ENCODE measurements around the gene RPAIN. TPM values are rescaled to one million over a fixed set of nuclear protein-coding genes. Genes with fewer than 3 reads are reported as not detected.
A peak's percentile ranks its signal among the peaks of the same experiment; 100 is the strongest.

RPAIN gene
- total and polyA plus RNA-seq, 4 experiments from 2014 or later: 32.2 to 84.9 (median 60.8) TPM

DNA sequence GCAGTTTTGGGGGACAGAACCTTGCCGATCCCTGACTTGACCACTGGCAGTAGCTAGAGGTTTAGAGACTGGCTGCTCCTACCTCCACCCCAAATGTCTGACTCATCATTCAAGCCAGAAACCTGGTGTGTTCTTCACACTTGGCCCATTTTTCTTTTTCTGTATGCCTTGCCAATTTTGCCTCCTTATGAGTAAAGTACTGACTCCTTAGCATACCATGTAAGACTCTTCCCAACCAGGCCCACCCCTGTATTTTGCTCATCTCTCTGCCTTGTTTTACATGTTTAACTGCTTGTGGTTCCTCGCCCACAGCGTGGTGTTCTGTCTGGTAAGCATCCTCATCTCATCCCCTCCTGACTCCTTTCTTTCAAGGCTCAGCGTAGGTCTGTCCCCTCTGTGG is 38.4 kb upstream of the RPAIN start:
- CTCF ChIA-PET (ENCODE audit: partially characterized antibody): interaction anchor here (1.9 kb wide), 1 partner anchor 9 kb away, joined by 5 read pairs; no protein-coding TSS in a partner anchor
- H3K27ac Mint-ChIP-seq: peak overlapping the region in 2 of 7 donors; percentile 8 to 17
- H3K4me3 Mint-ChIP-seq: no peak overlapping the region

DNA sequence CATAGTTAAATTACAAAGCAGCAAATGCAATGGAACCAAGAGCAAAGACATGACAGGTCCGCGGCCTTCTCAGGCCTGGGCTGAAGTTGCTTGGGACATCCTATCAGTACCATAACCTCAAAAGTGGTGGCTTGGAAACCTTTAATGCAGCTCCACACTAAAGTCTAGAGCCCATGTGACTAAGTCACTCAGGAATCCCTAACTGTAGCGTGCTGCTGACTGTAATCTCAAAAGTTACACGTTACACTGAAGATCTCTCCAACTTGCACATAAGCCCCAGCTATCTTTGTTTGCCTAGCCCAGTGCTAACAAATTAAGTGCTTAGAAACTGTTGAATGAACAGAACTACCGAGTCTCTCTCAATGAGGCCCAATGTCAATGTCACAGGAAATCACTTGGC is 28.3 kb upstream of the RPAIN start:
- POLR2A ChIA-PET (ENCODE audit: partially characterized antibody): interaction anchor here (1.5 kb wide), 1 partner anchor 10 kb away, joined by 4 read pairs; no protein-coding TSS in a partner anchor
- no peak overlapping the region for H3K4me3 ChIP-seq (ENCODE audit: low read length in 2 of 2)

More for the DNA sequence above, 38.4 kb upstream of the RPAIN start:
- Histone ChIP-seq H3K36me3 (ENCODE audit: insufficient read depth, low read length) (peaks cover 92% of the 10 kb centered on the region), H3K4me1 (ENCODE audit: insufficient read depth, low read length) (no peaks in the 10 kb centered on the region), H3K9me3 (ENCODE audit: control insufficient read depth in 1 of 2, low read length in 2 of 2) (no peaks in the 10 kb centered on the region), H3K4me3 (ENCODE audit: low read length in 2 of 2) (no peak overlapping the region), H3K27ac (ENCODE audit: low read depth, low read length) (no peak overlapping the region), H3K27me3 (ENCODE audit: insufficient read depth, low read length) (no peaks in the 10 kb centered on the region)
- POLR2A ChIA-PET (ENCODE audit: partially characterized antibody): interaction anchor here (0.6 to 1.5 kb wide), 4 partner anchors 8 to 52 kb away, joined by 3 to 4 read pairs (median 4); partner anchors contain the start of genes NUP88 and RPAIN
- intact Hi-C loops (cut with micrococcal nuclease): no loop called here
- Mint-ChIP-seq H3K9me3 (peaks cover 0 to 4% (median 0%) of the 10 kb centered on the region in 8 donors), H3K27me3 (no peaks in the 10 kb centered on the region), H3K36me3 (peaks cover 60 to 91% of the 10 kb centered on the region in 2 donors), H3K4me1 (peaks cover 0 to 3% (median under 1%) of the 10 kb centered on the region in 4 donors)
- no peak for DNase-seq

GRCh38 chr17:5396612-5397011 is 23.4 kb upstream of the RPAIN start:
- H3K9me3 ChIP-seq (ENCODE audit: control insufficient read depth in 1 of 2, low read length in 2 of 2): no peaks in the 10 kb centered on the region
- Mint-ChIP-seq H3K9me3 (no peaks in the 10 kb centered on the region), H3K4me1 (peaks cover 0 to 2% (median 0%) of the 10 kb centered on the region in 4 donors), H3K36me3 (peaks cover 47 to 60% of the 10 kb centered on the region in 2 donors), H3K27me3 (no peaks in the 10 kb centered on the region), H3K4me3 (no peak overlapping the region), H3K27ac (peak overlapping the region in 3 of 7 donors; percentile 12 to 70 (median 13))
- no peak overlapping the region for H3K27ac ChIP-seq (ENCODE audit: low read depth, low read length)
- H3K4me3 ChIP-seq (ENCODE audit: low read length in 2 of 2): no peak overlapping the region
- intact Hi-C loops (cut with micrococcal nuclease): no loop called here
- DNase-seq: no peak
- no peaks in the 10 kb centered on the region for H3K27me3 ChIP-seq (ENCODE audit: insufficient read depth, low read length)
- H3K36me3 ChIP-seq (ENCODE audit: insufficient read depth, low read length): peaks cover 73% of the 10 kb centered on the region
- no peaks in the 10 kb centered on the region for H3K4me1 ChIP-seq (ENCODE audit: insufficient read depth, low read length)
- ChIA-PET CTCF (ENCODE audit: partially characterized antibody) (no interaction called here), POLR2A (ENCODE audit: partially characterized antibody) (no interaction called here)

More for the DNA sequence above, 28.3 kb upstream of the RPAIN start:
- no peaks in the 10 kb centered on the region for H3K27me3 ChIP-seq (ENCODE audit: insufficient read depth, low read length)
- no peak for DNase-seq
- Mint-ChIP-seq H3K36me3 (peaks cover 59 to 75% of the 10 kb centered on the region in 2 donors), H3K27me3 (no peaks in the 10 kb centered on the region), H3K9me3 (no peaks in the 10 kb centered on the region), H3K27ac (peak overlapping the region in 2 of 7 donors; percentile 6 to 42), H3K4me3 (no peak overlapping the region), H3K4me1 (peaks cover 7 to 9% (median 9%) of the 10 kb centered on the region in 4 donors)
- intact Hi-C loops (cut with micrococcal nuclease): no loop called here
- H3K9me3 ChIP-seq (ENCODE audit: control insufficient read depth in 1 of 2, low read length in 2 of 2): no peaks in the 10 kb centered on the region
- CTCF ChIA-PET (ENCODE audit: partially characterized antibody): no interaction called here
- H3K4me1 ChIP-seq (ENCODE audit: insufficient read depth, low read length): peaks cover 7% of the 10 kb centered on the region
- no peak overlapping the region for H3K27ac ChIP-seq (ENCODE audit: low read depth, low read length)
- H3K36me3 ChIP-seq (ENCODE audit: insufficient read depth, low read length): peaks cover 68% of the 10 kb centered on the region

- ChIA-PET CTCF (ENCODE audit: partially characterized antibody) (no interaction called here), POLR2A (ENCODE audit: partially characterized antibody) (no interaction called here)
- Mint-ChIP-seq H3K36me3 (peaks cover 33 to 60% of the 10 kb centered on the region in 2 donors), H3K27me3 (no peaks in the 10 kb centered on the region), H3K9me3 (no peaks in the 10 kb centered on the region), H3K27ac (no peak overlapping the region), H3K4me1 (peaks cover 0 to 1% (median 0%) of the 10 kb centered on the region in 4 donors), H3K4me3 (no peak overlapping the region)
- Histone ChIP-seq H3K27ac (ENCODE audit: low read depth, low read length) (no peak overlapping the region), H3K27me3 (ENCODE audit: insufficient read depth, low read length) (no peaks in the 10 kb centered on the region), H3K4me1 (ENCODE audit: insufficient read depth, low read length) (no peaks in the 10 kb centered on the region), H3K9me3 (ENCODE audit: control insufficient read depth in 1 of 2, low read length in 2 of 2) (no peaks in the 10 kb centered on the region), H3K36me3 (ENCODE audit: insufficient read depth, low read length) (peaks cover 62% of the 10 kb centered on the region), H3K4me3 (ENCODE audit: low read length in 2 of 2) (no peak overlapping the region)
- DNase-seq: no peak
- intact Hi-C loops (cut with micrococcal nuclease): no loop called here
Observed at GRCh38 chr17:5399767-5400166, 20.2 kb upstream of the RPAIN start.

- H3K4me3 Mint-ChIP-seq: no peak overlapping the region
- H3K9me3 Mint-ChIP-seq: peaks cover 0 to 2% (median 0%) of the 10 kb centered on the region in 8 donors
- Histone ChIP-seq H3K4me3 (ENCODE audit: low read length in 2 of 2) (no peak overlapping the region), H3K4me1 (ENCODE audit: insufficient read depth, low read length) (no peaks in the 10 kb centered on the region), H3K9me3 (ENCODE audit: control insufficient read depth in 1 of 2, low read length in 2 of 2) (no peaks in the 10 kb centered on the region), H3K27me3 (ENCODE audit: insufficient read depth, low read length) (no peaks in the 10 kb centered on the region), H3K27ac (ENCODE audit: low read depth, low read length) (no peak overlapping the region), H3K36me3 (ENCODE audit: insufficient read depth, low read length) (peaks cover 73% of the 10 kb centered on the region)
- peaks cover 20 to 40% of the 10 kb centered on the region in 2 donors for H3K36me3 Mint-ChIP-seq
- CTCF ChIA-PET (ENCODE audit: partially characterized antibody): interaction anchor here (0.8 kb wide), 1 partner anchor 35 kb away, joined by 3 read pairs; no protein-coding TSS in a partner anchor
- H3K27me3 Mint-ChIP-seq: no peaks in the 10 kb centered on the region
- POLR2A ChIA-PET (ENCODE audit: partially characterized antibody): no interaction called here
- intact Hi-C loops (cut with micrococcal nuclease): no loop called here
- H3K4me1 Mint-ChIP-seq: peaks cover 6 to 10% (median 8%) of the 10 kb centered on the region in 4 donors
- DNase-seq: no peak
- H3K27ac Mint-ChIP-seq: no peak overlapping the region
Observed at GRCh38 chr17:5405400-5405799, 14.6 kb upstream of the RPAIN start.

DNA sequence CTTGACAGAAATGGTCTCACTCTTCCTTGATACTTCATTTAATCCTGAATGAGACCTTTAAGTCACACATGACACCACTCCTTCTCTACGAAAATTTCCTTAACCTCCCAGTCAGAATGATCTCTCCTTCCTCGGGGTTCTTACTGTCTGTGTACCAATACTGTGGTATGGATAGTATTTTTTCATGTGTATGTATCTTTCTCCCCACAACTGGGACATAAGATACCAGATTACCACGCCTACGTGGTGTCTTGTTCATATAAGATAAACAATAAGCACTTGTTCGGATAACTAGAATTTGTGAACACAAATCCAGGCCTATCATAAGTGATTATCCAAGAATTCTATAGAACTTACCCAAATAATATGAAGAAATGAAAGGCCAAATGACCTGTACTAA is 11.8 kb upstream of the RPAIN start:
- ChIA-PET CTCF (ENCODE audit: partially characterized antibody) (no interaction called here), POLR2A (ENCODE audit: partially characterized antibody) (no interaction called here)
- Histone ChIP-seq H3K36me3 (ENCODE audit: insufficient read depth, low read length) (peaks cover 88% of the 10 kb centered on the region), H3K27ac (ENCODE audit: low read depth, low read length) (no peak overlapping the region), H3K27me3 (ENCODE audit: insufficient read depth, low read length) (no peaks in the 10 kb centered on the region), H3K4me3 (ENCODE audit: low read length in 2 of 2) (no peak overlapping the region), H3K9me3 (ENCODE audit: control insufficient read depth in 1 of 2, low read length in 2 of 2) (no peaks in the 10 kb centered on the region), H3K4me1 (ENCODE audit: insufficient read depth, low read length) (no peaks in the 10 kb centered on the region)
- intact Hi-C loops (cut with micrococcal nuclease): no loop called here
- Mint-ChIP-seq H3K36me3 (peaks cover 39 to 44% of the 10 kb centered on the region in 2 donors), H3K9me3 (peaks cover 0 to 2% (median 0%) of the 10 kb centered on the region in 8 donors), H3K27ac (no peak overlapping the region), H3K4me3 (no peak overlapping the region), H3K4me1 (peaks cover 15 to 31% (median 27%) of the 10 kb centered on the region in 4 donors), H3K27me3 (no peaks in the 10 kb centered on the region)
- DNase-seq: no peak

- no peak for DNase-seq
- H3K27ac ChIP-seq (ENCODE audit: low read depth, low read length): no peak overlapping the region
- Mint-ChIP-seq H3K9me3 (peaks cover 0 to 2% (median 0%) of the 10 kb centered on the region in 8 donors), H3K4me3 (peak overlapping the region in 3 of 8 donors; percentile 8 to 34 (median 20)), H3K4me1 (peaks cover 13 to 37% (median 31%) of the 10 kb centered on the region in 4 donors), H3K27ac (peak overlapping the region; percentile 2 to 89 (median 51)), H3K36me3 (peaks cover 39 to 50% of the 10 kb centered on the region in 2 donors), H3K27me3 (no peaks in the 10 kb centered on the region)
- ChIA-PET CTCF (ENCODE audit: partially characterized antibody) (no interaction called here), POLR2A (ENCODE audit: partially characterized antibody) (no interaction called here)
- H3K9me3 ChIP-seq (ENCODE audit: control insufficient read depth in 1 of 2, low read length in 2 of 2): no peaks in the 10 kb centered on the region
- no peak overlapping the region for H3K4me3 ChIP-seq (ENCODE audit: low read length in 2 of 2)
- intact Hi-C loops (cut with micrococcal nuclease): no loop called here
- peaks cover 4% of the 10 kb centered on the region for H3K4me1 ChIP-seq (ENCODE audit: insufficient read depth, low read length)
- H3K27me3 ChIP-seq (ENCODE audit: insufficient read depth, low read length): no peaks in the 10 kb centered on the region
- peaks cover 88% of the 10 kb centered on the region for H3K36me3 ChIP-seq (ENCODE audit: insufficient read depth, low read length)
Observed at GRCh38 chr17:5410594-5411272, 9.2 kb upstream of the RPAIN start.
